Stimulated activated CD4-positive, alpha-beta T cell treated with anti-CD3 and anti-CD28 coated beads, Interleukin-4, amount 100 ng/mL, for 1 hour (primary cell): Measurements from ENCODE around the gene FBXW4.

Experiments used
- DNase-seq: peaks from one replicate; pipeline ENCODE4 v3.0.0-alpha.2; 2020

The FBXW4 gene

GRCh38 chr10:101578803-101579515, 116.0 kb downstream of the FBXW4 start:
- no peak for DNase-seq

- no peak for DNase-seq
These were observed 116.8 kb downstream of the FBXW4 start for GRCh38 chr10:101578192-101578591.

GRCh38 chr10:101577121-101577871, 117.7 kb downstream of the FBXW4 start:
- DNase-seq = no peak

GRCh38 chr10:101576211-101576863, 118.6 kb downstream of the FBXW4 start:
- no peak for DNase-seq

GRCh38 chr10:101575580-101576210, 119.3 kb downstream of the FBXW4 start:
- no peak for DNase-seq

GRCh38 chr10:101575091-101575490, 119.9 kb downstream of the FBXW4 start:
- DNase-seq = no peak

- DNase-seq = no peak
These were observed 120.9 kb downstream of the FBXW4 start for GRCh38 chr10:101573885-101574753.

- no peak for DNase-seq
These were observed 122.2 kb downstream of the FBXW4 start for GRCh38 chr10:101572785-101573184.

- DNase-seq = no peak
These were observed 122.8 kb downstream of the FBXW4 start for GRCh38 chr10:101572126-101572525.

GRCh38 chr10:101571271-101571925, 123.6 kb downstream of the FBXW4 start:
- DNase-seq = no peak

GRCh38 chr10:101570428-101571270, 124.3 kb downstream of the FBXW4 start:
- DNase-seq = no peak

GRCh38 chr10:101569622-101570427, 125.1 kb downstream of the FBXW4 start:
- peak; percentile 82 for DNase-seq

GRCh38 chr10:101569323-101569621, 125.7 kb downstream of the FBXW4 start:
- no peak for DNase-seq

GRCh38 chr10:101568054-101568745, 126.8 kb downstream of the FBXW4 start:
- DNase-seq = no peak

- DNase-seq = no peak
These were observed 127.6 kb downstream of the FBXW4 start for GRCh38 chr10:101567165-101568006.

- DNase-seq = no peak
These were observed 128.4 kb downstream of the FBXW4 start for GRCh38 chr10:101566333-101567164.

GRCh38 chr10:101565936-101566332, 129.0 kb downstream of the FBXW4 start:
- DNase-seq = no peak
